Measurements from ENCODE around the gene TGM4. TPM values are rescaled to one million over a fixed set of nuclear protein-coding genes. Genes with fewer than 3 reads are reported as not detected.

The TGM4 gene
- total RNA-seq, 1 experiment from 2014 or later: not detected

GRCh38 chr3:44880284-44880683, 5.9 kb downstream of the TGM4 start:
- no peak for DNase-seq (ENCODE audit: low spot score)

GRCh38 chr3:44883213-44883955, 9.0 kb downstream of the TGM4 start:
- no peak for DNase-seq (ENCODE audit: low spot score)

- no peak for DNase-seq (ENCODE audit: low spot score)
These were observed 9.6 kb downstream of the TGM4 start for GRCh38 chr3:44883999-44884431.

GRCh38 chr3:44885618-44886017, 11.2 kb downstream of the TGM4 start:
- peak; percentile 5 for DNase-seq (ENCODE audit: low spot score)

- no peak for DNase-seq (ENCODE audit: low spot score)
These were observed 12.2 kb downstream of the TGM4 start for GRCh38 chr3:44886561-44886960.

GRCh38 chr3:44887101-44887500, 12.7 kb downstream of the TGM4 start:
- DNase-seq (ENCODE audit: low spot score): no peak

- no peak for DNase-seq (ENCODE audit: low spot score)
These were observed 15.8 kb downstream of the TGM4 start for GRCh38 chr3:44890258-44890657.

- DNase-seq (ENCODE audit: low spot score): no peak
These were observed 16.4 kb downstream of the TGM4 start for GRCh38 chr3:44890852-44891251.

- DNase-seq (ENCODE audit: low spot score): no peak
These were observed 18.3 kb downstream of the TGM4 start for GRCh38 chr3:44892689-44893088.

- DNase-seq (ENCODE audit: low spot score): no peak
These were observed 18.7 kb downstream of the TGM4 start for GRCh38 chr3:44893097-44893496.

- no peak for DNase-seq (ENCODE audit: low spot score)
These were observed 20.1 kb downstream of the TGM4 start for GRCh38 chr3:44894485-44894884.

- no peak for DNase-seq (ENCODE audit: low spot score)
These were observed 22.0 kb downstream of the TGM4 start for GRCh38 chr3:44896440-44896839.

- no peak for DNase-seq (ENCODE audit: low spot score)
These were observed 25.4 kb downstream of the TGM4 start for GRCh38 chr3:44899683-44900367.

GRCh38 chr3:44902628-44903027, 28.2 kb downstream of the TGM4 start:
- DNase-seq (ENCODE audit: low spot score): no peak

GRCh38 chr3:44903314-44903713, 28.9 kb downstream of the TGM4 start:
- no peak for DNase-seq (ENCODE audit: low spot score)

- no peak for DNase-seq (ENCODE audit: low spot score)
These were observed 29.3 kb downstream of the TGM4 start for GRCh38 chr3:44903751-44904150.

GRCh38 chr3:44905446-44906157, 31.2 kb downstream of the TGM4 start:
- DNase-seq (ENCODE audit: low spot score): no peak

GRCh38 chr3:44906997-44907396, 32.6 kb downstream of the TGM4 start:
- DNase-seq (ENCODE audit: low spot score): no peak

- DNase-seq (ENCODE audit: low spot score): no peak
These were observed 33.2 kb downstream of the TGM4 start for GRCh38 chr3:44907612-44908011.

- DNase-seq (ENCODE audit: low spot score): no peak
These were observed 34.7 kb downstream of the TGM4 start for GRCh38 chr3:44909063-44909462.

GRCh38 chr3:44910693-44911092, 36.3 kb downstream of the TGM4 start:
- no peak for DNase-seq (ENCODE audit: low spot score)

- DNase-seq (ENCODE audit: low spot score): peak; percentile 85
These were observed 39.6 kb downstream of the TGM4 start for GRCh38 chr3:44913868-44914468.

Data from HT-29 (cell line).